Stimulated activated CD4-positive, alpha-beta T cell treated with anti-CD3 and anti-CD28 coated beads, Interleukin-12 subunit alpha, Interleukin-12 subunit beta, amount 100 ng/mL, for 24 hours (primary cell): Measurements from ENCODE around the gene KCND2.
"Not testable (repeated sequence)": the region's sequence is repeated elsewhere in the genome, so short reads cannot be mapped to it uniquely, and the experiment has no call there.

ENCODE experiments used
- DNase-seq, 2 experiments: peaks; one replicate each; pipeline ENCODE4 v3.0.0-alpha.2; 2020; ENCODE audit warnings: low read depth in 2 of 2

Gene KCND2

GRCh38 chr7:120742372-120742771, 469.4 kb downstream of the KCND2 start:
- no peak for DNase-seq

GRCh38 chr7:120743128-120743527, 470.2 kb downstream of the KCND2 start:
- DNase-seq, result no peak

GRCh38 chr7:120760050-120760449, 487.1 kb downstream of the KCND2 start:
- no peak for DNase-seq

- DNase-seq, result no peak
Observed at GRCh38 chr7:120760851-120761250, 487.9 kb downstream of the KCND2 start.

- no peak for DNase-seq
Observed at GRCh38 chr7:120770206-120770605, 497.2 kb downstream of the KCND2 start.

GRCh38 chr7:120774481-120774880, 501.5 kb downstream of the KCND2 start:
- DNase-seq, result no peak

- DNase-seq, result no peak
Observed at GRCh38 chr7:120775755-120776154, 502.8 kb downstream of the KCND2 start.

GRCh38 chr7:120779078-120779477, 506.1 kb downstream of the KCND2 start:
- DNase-seq, result not testable (repeated sequence)

GRCh38 chr7:120780451-120780850, 507.5 kb downstream of the KCND2 start:
- not testable (repeated sequence) for DNase-seq

GRCh38 chr7:120780938-120781337, 508.0 kb downstream of the KCND2 start:
- DNase-seq, result no peak

- DNase-seq, result not testable (repeated sequence)
Observed at GRCh38 chr7:120781924-120782323, 508.9 kb downstream of the KCND2 start.

GRCh38 chr7:120783273-120783672, 510.3 kb downstream of the KCND2 start:
- no peak for DNase-seq

GRCh38 chr7:120783721-120784120, 510.7 kb downstream of the KCND2 start:
- DNase-seq, result no peak

- DNase-seq, result no peak
Observed at GRCh38 chr7:120785095-120785494, 512.1 kb downstream of the KCND2 start.

GRCh38 chr7:120792091-120792860, 519.3 kb downstream of the KCND2 start:
- peak; percentile 30 to 54 for DNase-seq

GRCh38 chr7:120792861-120793130, 519.8 kb downstream of the KCND2 start:
- DNase-seq, result no peak

- DNase-seq, result no peak
Observed at GRCh38 chr7:120793213-120793936, 520.4 kb downstream of the KCND2 start.

GRCh38 chr7:120794106-120794729, 521.2 kb downstream of the KCND2 start:
- DNase-seq, result no peak

GRCh38 chr7:120797026-120797645, 524.2 kb downstream of the KCND2 start:
- no peak for DNase-seq

- DNase-seq, result no peak
Observed at GRCh38 chr7:120799147-120799546, 526.2 kb downstream of the KCND2 start.
